Adipocyte (in vitro differentiated cells): Measurements from ENCODE around the gene KEAP1.

Experiments used
- DNase-seq: peaks from one replicate; pipeline ENCODE4 v3.0.0-alpha.2; 2015; ENCODE audit warnings: low read depth
- H3K27me3 ChIP-seq: replicated peaks from 2 replicates; pipeline ENCODE4 v1.7.0; 2013; ENCODE audit warnings: mild to moderate bottlenecking, low read length, moderate library complexity; ENCODE audit not compliant: control insufficient read depth, insufficient read depth
- H3K36me3 ChIP-seq: 2 replicates; pipeline ENCODE4 v1.7.0; 2013; ENCODE audit warnings: low read length, mild to moderate bottlenecking, moderate library complexity; ENCODE audit not compliant: control insufficient read depth, insufficient read depth, severe bottlenecking
- H3K4me1 ChIP-seq: 2 replicates; pipeline ENCODE4 v1.7.0; 2013; ENCODE audit warnings: mild to moderate bottlenecking, low read length, moderate library complexity; ENCODE audit not compliant: control insufficient read depth, insufficient read depth
- H3K4me3 ChIP-seq: 2 replicates; pipeline ENCODE4 v1.7.0; 2013; ENCODE audit warnings: mild to moderate bottlenecking, low read length, moderate library complexity
- H3K9ac ChIP-seq: 2 replicates; pipeline ENCODE4 v1.7.0; 2013; ENCODE audit warnings: mild to moderate bottlenecking, low read length, moderate library complexity
- H3K9me3 ChIP-seq: 2 replicates; pipeline ENCODE4 v1.7.0; 2013; ENCODE audit warnings: mild to moderate bottlenecking, low read length, moderate library complexity; ENCODE audit not compliant: control insufficient read depth

Gene KEAP1

DNA sequence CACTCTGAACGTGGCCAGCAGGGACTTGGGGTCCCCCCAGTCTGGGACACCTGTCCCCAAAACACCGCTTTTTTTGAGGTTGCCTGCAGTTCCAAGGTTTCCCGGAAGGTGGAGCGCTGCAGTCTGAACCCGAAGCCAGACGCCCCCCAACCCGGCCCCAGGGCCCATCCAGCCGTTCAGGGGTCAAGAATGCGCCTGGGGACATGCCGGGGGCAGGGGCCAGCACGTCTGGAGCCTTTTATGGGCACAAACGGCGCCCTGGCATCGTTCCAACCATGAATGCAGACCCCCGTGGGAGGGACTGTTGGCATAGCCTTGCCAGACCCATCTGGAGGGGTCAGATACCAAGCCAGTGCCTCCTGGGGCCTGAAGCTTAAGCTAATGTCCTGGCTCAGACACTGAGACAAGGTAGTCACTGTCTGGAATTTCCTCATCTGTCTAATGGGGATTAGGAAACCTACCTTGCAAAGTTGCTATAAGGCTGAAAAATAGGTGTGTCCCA lies 7.2 kb upstream of the KEAP1 start:
- Histone ChIP-seq H3K36me3 (no peaks in the 10 kb centered on the region), H3K4me3 (no peak overlapping the region), H3K27me3 (peaks cover 13% of the 10 kb centered on the region), H3K9ac (no peak overlapping the region), H3K9me3 (no peaks in the 10 kb centered on the region), H3K4me1 (no peaks in the 10 kb centered on the region)
- peak; percentile 53 for DNase-seq

DNA sequence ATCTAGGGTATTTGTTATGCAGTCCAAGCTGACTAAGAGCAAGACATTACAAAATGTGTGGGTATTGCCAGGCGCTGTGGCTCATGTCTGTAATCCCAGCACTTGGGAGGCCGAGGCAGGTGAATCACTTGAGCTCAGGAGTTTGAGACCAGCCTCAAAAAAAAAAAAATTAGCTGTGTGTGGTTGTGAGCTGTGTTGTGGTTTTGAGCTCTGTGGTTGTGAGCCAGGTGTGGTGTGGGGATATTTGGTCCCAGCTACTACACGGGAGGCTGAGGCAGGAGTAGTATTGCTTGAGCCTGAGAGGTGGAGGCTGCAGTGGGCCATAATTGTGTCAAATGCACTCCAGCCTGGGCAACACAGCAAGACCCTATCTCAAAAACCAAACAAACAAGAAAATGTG lies 5.6 kb upstream of the KEAP1 start:
- peaks cover 9% of the 10 kb centered on the region for H3K27me3 ChIP-seq
- no peak for DNase-seq
- no peaks in the 10 kb centered on the region for H3K4me1 ChIP-seq
- H3K9me3 ChIP-seq: no peaks in the 10 kb centered on the region
- no peaks in the 10 kb centered on the region for H3K36me3 ChIP-seq
- no peak overlapping the region for H3K4me3 ChIP-seq
- H3K9ac ChIP-seq: no peak overlapping the region

DNA sequence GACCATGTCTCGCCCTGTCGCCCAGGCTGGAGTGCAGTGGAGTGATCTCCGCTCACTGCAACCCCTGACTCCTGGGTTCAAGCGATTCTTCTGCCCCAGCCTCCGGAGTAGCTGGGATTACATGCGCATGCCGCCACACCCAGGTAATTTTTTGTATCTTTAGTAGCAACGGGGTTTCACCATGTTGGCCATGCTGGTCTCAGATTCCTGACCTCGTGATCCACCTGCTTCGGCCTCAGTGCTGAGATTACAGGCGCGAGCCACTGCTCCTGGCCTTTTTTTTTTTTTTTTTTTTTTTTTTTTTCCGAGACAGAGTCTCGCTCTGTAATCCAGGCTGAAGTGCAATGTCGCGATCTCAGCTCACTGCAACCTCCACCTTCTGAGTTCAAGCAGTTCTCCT lies 4.9 kb upstream of the KEAP1 start:
- no peaks in the 10 kb centered on the region for H3K4me1 ChIP-seq
- H3K4me3 ChIP-seq: no peak overlapping the region
- no peaks in the 10 kb centered on the region for H3K9me3 ChIP-seq
- no peak for DNase-seq
- no peaks in the 10 kb centered on the region for H3K36me3 ChIP-seq
- peaks cover 3% of the 10 kb centered on the region for H3K27me3 ChIP-seq
- no peak overlapping the region for H3K9ac ChIP-seq

DNA sequence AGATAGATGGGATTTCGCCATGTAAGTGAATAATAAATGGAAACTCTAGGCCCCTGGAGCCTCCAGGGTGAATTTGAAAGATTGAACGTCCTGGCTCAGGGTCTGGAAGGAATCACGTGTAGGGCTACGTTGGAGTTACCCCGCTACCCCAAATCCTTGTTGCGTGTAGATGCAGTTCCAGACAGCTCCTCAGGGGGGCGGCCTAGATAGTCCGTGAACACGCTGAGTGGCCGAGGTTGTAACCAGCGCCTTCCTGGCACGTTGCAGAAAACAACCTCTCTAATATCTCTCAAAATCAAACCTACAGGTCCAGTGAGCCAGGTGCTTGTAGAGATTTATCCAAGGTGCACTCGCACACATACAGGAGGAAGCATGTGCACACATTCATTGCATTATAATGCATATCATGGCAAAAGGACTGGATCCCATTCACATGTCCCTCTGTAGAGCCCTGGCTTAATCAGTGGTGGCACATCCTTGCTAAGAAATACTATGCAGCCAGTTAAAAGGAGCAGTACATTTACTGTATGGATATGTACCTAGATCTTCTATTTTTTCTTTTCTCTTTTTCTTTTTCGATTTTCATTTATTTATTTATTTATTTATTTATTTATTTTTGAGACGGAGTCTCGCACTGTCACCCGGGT lies 2.5 kb upstream of the KEAP1 start:
- Histone ChIP-seq H3K4me1 (peaks cover 10% of the 10 kb centered on the region), H3K9ac (no peak overlapping the region), H3K9me3 (no peaks in the 10 kb centered on the region), H3K36me3 (no peaks in the 10 kb centered on the region), H3K27me3 (no peaks in the 10 kb centered on the region), H3K4me3 (no peak overlapping the region)
- peak; percentile 83 for DNase-seq

DNA sequence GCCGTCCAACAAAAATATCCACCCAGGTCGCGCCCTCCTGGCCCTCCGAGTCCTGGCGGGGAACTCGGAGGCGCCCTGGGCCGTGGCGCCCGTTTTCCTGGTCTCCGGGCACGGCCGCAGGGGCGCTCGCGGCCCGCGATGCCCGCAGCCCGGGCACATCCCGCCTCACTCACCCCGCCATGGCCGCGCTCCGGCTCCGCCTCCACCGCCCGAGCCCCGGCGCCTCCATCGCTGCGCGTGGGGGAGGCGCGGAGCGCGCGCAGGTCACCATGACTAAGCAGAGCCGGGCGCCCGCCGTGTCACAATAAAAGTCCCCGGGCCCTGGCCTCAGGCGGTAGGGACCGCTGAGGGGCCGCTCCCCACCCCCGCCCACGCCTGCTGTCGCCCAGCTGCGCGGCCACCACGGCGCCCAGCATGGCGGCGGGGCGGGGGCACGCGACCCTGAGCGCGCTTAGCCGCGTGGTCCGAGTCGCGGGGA lies 593 bp downstream of the KEAP1 start:
- Histone ChIP-seq H3K36me3 (peaks cover 12% of the 10 kb centered on the region), H3K4me1 (peaks cover 21% of the 10 kb centered on the region), H3K9ac (peak overlapping the region; percentile 100), H3K4me3 (peak overlapping the region; percentile 87), H3K27me3 (no peaks in the 10 kb centered on the region), H3K9me3 (no peaks in the 10 kb centered on the region)
- DNase-seq: peak; percentile 93

DNA sequence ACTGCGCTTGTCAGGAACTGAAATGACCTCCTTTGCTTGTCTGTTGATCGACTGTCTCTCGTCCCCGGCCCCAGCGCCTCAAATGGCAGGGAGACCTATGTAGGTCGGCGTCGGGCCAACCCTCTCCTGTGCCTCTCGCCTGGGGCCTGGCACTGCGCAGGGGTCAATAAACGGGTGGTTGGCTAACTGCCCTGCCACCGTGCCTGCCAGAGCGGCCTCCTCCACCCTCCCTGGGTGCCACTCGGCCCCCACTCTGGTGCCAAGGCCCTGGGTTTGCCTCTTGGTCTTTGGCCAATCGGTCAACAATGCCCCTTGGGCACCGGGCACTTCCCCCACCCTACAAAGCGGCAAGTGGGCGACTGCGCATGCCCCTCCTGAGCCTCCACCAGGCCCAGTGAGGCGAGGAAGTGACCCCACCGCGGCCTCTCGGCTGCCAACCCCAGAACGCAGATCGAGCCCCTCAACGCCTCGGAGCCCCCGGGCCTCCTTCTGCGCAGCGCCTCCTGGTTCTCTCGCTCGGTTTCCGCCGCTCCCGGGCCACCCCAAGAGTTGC lies 1.1 kb downstream of the KEAP1 start:
- H3K36me3 ChIP-seq: peaks cover 17% of the 10 kb centered on the region

DNA sequence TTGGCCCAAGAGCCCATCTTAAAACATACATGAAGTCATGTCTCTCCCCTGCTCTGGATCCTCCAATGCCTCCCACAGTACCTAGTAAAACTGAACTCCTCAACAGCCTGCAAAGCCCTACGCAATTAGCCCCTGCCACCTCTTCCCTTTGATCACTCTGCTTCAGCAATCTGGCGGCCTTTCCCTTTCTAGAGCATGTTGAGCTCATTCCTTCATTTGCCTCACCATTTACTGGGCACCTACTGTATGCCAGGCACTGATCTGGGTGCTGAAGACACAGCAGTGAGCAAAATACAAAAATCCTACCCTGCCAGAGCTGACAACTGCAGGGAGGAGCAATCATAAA lies 2.9 kb downstream of the KEAP1 start:
- no peaks in the 10 kb centered on the region for H3K27me3 ChIP-seq
- peak overlapping the region; percentile 51 for H3K9ac ChIP-seq
- H3K4me3 ChIP-seq: no peak overlapping the region
- H3K9me3 ChIP-seq: no peaks in the 10 kb centered on the region
- H3K36me3 ChIP-seq: peaks cover 31% of the 10 kb centered on the region
- H3K4me1 ChIP-seq: peaks cover 21% of the 10 kb centered on the region
- no peak for DNase-seq

More for the DNA sequence above, 1.1 kb downstream of the KEAP1 start:
- peak; percentile 82 for DNase-seq
- Histone ChIP-seq H3K9me3 (no peaks in the 10 kb centered on the region), H3K27me3 (no peaks in the 10 kb centered on the region), H3K9ac (peak overlapping the region; percentile 100), H3K4me1 (peaks cover 21% of the 10 kb centered on the region), H3K4me3 (peak overlapping the region; percentile 87)

DNA sequence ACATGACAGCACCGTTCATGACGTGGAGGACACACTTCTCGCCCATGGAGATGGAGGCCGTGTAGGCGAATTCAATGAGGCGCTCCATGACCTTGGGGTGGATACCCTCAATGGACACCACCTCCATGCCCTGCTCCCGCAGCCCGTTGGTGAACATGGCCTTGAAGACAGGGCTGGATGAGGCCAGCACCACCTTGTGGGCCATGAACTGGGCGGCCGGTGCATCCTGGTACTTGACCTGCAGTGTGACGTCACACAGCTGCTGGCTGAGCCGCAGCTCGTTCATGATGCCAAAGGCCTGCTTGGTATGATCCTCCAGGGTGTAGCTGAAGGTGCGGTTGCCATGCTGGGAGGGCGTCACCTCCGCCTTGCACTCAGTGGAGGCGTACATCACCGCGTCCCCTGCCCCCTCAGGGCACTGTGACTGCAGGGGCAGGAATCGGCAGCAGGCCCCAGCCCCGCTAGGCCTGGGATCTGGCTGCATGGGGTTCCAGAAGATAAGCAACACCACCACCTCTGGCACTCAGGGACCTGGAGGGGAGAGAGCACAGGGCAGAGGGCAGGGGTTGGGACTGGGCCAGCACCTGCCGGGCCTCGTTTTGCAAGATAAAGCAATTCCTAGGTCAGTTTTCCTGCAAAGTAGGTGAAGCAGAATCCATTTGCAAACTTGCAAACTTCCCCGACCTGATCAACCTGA lies 3.5 kb downstream of the KEAP1 start:
- H3K4me3 ChIP-seq: no peak overlapping the region
- H3K36me3 ChIP-seq: peaks cover 35% of the 10 kb centered on the region
- peak overlapping the region; percentile 51 for H3K9ac ChIP-seq
- DNase-seq: no peak
- H3K27me3 ChIP-seq: no peaks in the 10 kb centered on the region
- H3K4me1 ChIP-seq: peaks cover 21% of the 10 kb centered on the region
- H3K9me3 ChIP-seq: no peaks in the 10 kb centered on the region

DNA sequence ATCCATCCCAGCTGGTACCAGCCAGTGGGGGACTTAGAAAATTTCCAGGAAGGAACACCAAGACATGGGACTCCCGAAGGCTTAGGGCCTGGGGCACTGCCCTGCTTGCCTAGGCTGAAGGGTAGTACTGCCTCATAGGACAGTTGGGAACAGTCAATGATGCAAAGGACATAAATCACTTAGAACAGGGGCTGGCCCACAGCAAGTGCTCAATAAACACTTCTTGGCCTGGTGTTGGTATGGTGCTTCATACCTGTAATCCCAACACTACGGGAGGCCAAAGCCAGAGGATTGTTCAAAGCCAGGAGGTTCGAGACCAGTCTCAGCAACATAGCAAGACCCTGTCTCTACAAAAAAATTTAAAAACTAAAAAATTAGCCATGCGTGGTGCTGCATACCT lies 5.8 kb downstream of the KEAP1 start:
- Histone ChIP-seq H3K9ac (peak overlapping the region; percentile 23), H3K36me3 (peaks cover 42% of the 10 kb centered on the region), H3K9me3 (no peaks in the 10 kb centered on the region), H3K4me1 (peaks cover 21% of the 10 kb centered on the region), H3K27me3 (no peaks in the 10 kb centered on the region), H3K4me3 (no peak overlapping the region)
- no peak for DNase-seq

DNA sequence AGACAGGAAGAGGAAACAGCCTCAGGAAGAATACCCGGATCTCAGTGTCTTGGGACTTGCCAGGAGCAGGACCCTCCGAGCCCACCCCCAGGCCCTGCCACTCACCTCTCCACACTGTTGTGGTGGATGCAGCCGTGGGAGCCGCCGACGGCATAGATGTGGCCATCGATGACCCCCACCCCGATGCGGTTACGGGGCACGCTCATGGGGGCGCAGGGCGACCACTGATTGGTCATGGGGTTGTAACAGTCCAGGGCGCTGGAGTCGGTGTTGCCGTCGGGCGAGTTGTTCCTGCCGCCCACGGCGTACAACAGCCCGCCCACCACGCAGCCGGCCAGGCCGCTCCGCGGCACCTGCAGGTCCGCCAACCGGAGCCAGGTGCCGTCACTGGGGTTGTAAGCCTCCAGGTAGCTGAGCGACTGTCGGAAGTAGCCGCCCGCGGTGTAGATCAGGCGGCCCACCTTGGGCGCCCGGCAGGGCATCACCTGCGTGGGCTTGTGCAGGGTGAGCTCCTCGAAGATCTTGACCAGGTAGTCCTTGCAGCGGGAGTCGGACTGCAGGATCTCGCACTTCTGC lies 11.6 kb downstream of the KEAP1 start:
- DNase-seq: no peak
- H3K4me3 ChIP-seq: no peak overlapping the region
- no peak overlapping the region for H3K9ac ChIP-seq
- H3K36me3 ChIP-seq: peaks cover 62% of the 10 kb centered on the region
- H3K27me3 ChIP-seq: no peaks in the 10 kb centered on the region
- H3K4me1 ChIP-seq: peaks cover 8% of the 10 kb centered on the region
- no peaks in the 10 kb centered on the region for H3K9me3 ChIP-seq

DNA sequence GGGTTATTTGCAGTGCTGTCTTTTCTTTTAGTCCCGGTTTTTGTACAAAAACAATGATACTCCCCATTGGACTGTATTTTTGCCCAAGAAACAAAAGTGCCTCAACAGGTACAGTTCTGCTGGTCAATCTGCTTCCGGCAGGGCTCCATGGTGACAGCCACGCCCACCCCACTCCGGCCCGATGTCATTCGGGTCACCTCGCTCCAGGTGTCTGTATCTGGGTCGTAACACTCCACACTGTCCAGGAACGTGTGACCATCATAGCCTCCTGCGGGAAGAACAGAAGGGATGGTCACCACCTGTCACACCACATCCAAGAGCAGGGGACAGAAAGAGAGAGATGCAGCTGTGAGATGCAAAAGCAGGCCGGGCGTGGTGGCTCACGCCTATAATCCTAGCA lies 16.6 kb downstream of the KEAP1 start:
- Histone ChIP-seq H3K9ac (no peak overlapping the region), H3K27me3 (no peaks in the 10 kb centered on the region), H3K4me3 (no peak overlapping the region), H3K9me3 (no peaks in the 10 kb centered on the region), H3K4me1 (no peaks in the 10 kb centered on the region), H3K36me3 (peaks cover 55% of the 10 kb centered on the region)
- no peak for DNase-seq
